Activated CD4-positive, CD25-positive, alpha-beta regulatory T cell treated with anti-CD3 and anti-CD28 coated beads, Interleukin-2, amount 50 U/mL, for 16 hours (primary cell): ENCODE results near the gene NAPG.
"Not testable (repeated sequence)": the region's sequence is repeated elsewhere in the genome, so short reads cannot be mapped to it uniquely, and the experiment has no call there.

ENCODE experiments used
- DNase-seq: peaks from one replicate; pipeline ENCODE4 v3.0.0-alpha.2; 2020; ENCODE audit warnings: low read depth, low spot score

Gene NAPG

GRCh38 chr18:10514082-10514481 is 11.7 kb upstream of the NAPG start:
- no peak for DNase-seq

GRCh38 chr18:10514601-10515000 is 11.2 kb upstream of the NAPG start:
- DNase-seq = no peak

- no peak for DNase-seq
Measured at GRCh38 chr18:10515456-10515855, 10.4 kb upstream of the NAPG start.

- DNase-seq = no peak
Measured at GRCh38 chr18:10516078-10516477, 9.7 kb upstream of the NAPG start.

GRCh38 chr18:10518595-10519255 is 7.1 kb upstream of the NAPG start:
- DNase-seq = no peak

GRCh38 chr18:10519366-10519765 is 6.5 kb upstream of the NAPG start:
- no peak for DNase-seq

GRCh38 chr18:10519999-10520935 is 5.6 kb upstream of the NAPG start:
- DNase-seq = no peak

- no peak for DNase-seq
Measured at GRCh38 chr18:10521566-10521965, 4.3 kb upstream of the NAPG start.

GRCh38 chr18:10522574-10522973 is 3.3 kb upstream of the NAPG start:
- DNase-seq = no peak

- no peak for DNase-seq
Measured at GRCh38 chr18:10523544-10523943, 2.3 kb upstream of the NAPG start.

- DNase-seq = no peak
Measured at GRCh38 chr18:10524507-10525370, 1.1 kb upstream of the NAPG start.

GRCh38 chr18:10525371-10525691 is 496 bp upstream of the NAPG start:
- no peak for DNase-seq

GRCh38 chr18:10526561-10526949 is 728 bp downstream of the NAPG start:
- DNase-seq = no peak

GRCh38 chr18:10528439-10528838 is 2.6 kb downstream of the NAPG start:
- DNase-seq = no peak

- no peak for DNase-seq
Measured at GRCh38 chr18:10530002-10530401, 4.2 kb downstream of the NAPG start.

GRCh38 chr18:10530852-10531251 is 5.0 kb downstream of the NAPG start:
- DNase-seq = no peak

GRCh38 chr18:10533111-10533510 is 7.3 kb downstream of the NAPG start:
- DNase-seq = no peak

- no peak for DNase-seq
Measured at GRCh38 chr18:10536280-10536679, 10.5 kb downstream of the NAPG start.

- no peak for DNase-seq
Measured at GRCh38 chr18:10537765-10538164, 11.9 kb downstream of the NAPG start.

GRCh38 chr18:10539124-10539523 is 13.3 kb downstream of the NAPG start:
- DNase-seq = not testable (repeated sequence)

GRCh38 chr18:10543277-10543676 is 17.4 kb downstream of the NAPG start:
- no peak for DNase-seq

GRCh38 chr18:10544093-10544748 is 18.4 kb downstream of the NAPG start:
- DNase-seq = no peak
